Activated T-cell treated with anti-CD3 and anti-CD28 coated beads, Interleukin-2, amount 50 U/mL, for 1 hour (primary cell): ENCODE results near the gene TCAP.

Experiments
- DNase-seq: peaks from one replicate; pipeline ENCODE4 v3.0.0-alpha.2; 2020

The TCAP gene, protein sequence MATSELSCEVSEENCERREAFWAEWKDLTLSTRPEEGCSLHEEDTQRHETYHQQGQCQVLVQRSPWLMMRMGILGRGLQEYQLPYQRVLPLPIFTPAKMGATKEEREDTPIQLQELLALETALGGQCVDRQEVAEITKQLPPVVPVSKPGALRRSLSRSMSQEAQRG

GRCh38 chr17:39664581-39665561 is at the start of gene TCAP:
TCAP (plus strand) TSS chr17:39665349; CDS start chr17:39665360, 11 bp downstream.
- no peak for DNase-seq

GRCh38 chr17:39615434-39615833 is 49.7 kb upstream of the TCAP start:
- no peak for DNase-seq

DNA sequence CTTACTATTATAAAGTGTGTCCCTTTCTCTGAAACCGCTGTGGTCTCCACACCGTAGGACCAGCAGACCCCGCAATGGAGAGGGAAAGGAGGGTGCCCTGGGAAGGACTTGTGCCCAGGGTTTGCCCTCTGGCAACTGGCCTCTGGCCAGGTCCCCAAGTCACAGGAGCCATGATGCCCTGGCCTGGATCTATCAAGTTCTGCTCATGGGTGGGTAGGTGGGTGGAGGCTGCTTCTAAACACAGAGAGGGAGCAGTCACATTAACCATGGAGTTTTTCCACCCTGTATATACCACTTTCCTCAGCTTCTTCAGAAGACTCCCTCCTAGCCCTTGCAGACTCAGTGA is 48.1 kb upstream of the TCAP start:
- no peak for DNase-seq

- DNase-seq, result peak; percentile 64
Observed at GRCh38 chr17:39617446-39618245, 47.5 kb upstream of the TCAP start.

DNA sequence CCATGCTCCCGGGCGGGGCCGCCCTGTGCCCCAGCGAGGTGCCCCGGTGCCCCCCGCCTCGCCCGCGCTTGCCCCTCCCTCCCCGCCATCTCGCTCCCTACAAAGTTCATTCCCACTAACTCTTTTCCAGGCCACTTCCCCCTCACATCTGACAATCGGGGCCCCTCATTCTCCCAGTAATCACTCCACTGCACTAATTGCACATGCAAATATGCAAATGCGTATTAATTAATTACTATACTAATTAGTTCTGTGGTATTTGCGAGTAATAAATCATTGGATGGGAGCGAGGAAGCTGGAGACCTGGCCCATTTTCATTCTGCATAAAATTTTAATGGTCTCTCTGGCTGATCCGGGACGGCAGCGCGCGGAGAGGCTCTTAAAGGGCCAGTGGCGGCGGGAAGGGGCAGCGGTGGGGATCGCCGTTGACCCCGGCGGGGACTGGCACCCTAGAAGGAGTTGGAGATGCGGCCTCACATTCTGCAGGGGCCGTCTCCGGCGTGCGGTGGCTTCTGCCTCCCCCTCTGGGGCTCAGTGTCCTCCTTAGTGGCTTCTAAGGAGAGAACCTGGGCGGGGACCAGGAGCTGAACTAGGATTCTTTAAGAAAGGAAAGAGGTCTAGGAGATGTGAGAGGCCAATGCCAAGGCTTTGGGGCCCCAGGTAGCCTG is 46.8 kb upstream of the TCAP start:
- DNase-seq, result no peak

DNA sequence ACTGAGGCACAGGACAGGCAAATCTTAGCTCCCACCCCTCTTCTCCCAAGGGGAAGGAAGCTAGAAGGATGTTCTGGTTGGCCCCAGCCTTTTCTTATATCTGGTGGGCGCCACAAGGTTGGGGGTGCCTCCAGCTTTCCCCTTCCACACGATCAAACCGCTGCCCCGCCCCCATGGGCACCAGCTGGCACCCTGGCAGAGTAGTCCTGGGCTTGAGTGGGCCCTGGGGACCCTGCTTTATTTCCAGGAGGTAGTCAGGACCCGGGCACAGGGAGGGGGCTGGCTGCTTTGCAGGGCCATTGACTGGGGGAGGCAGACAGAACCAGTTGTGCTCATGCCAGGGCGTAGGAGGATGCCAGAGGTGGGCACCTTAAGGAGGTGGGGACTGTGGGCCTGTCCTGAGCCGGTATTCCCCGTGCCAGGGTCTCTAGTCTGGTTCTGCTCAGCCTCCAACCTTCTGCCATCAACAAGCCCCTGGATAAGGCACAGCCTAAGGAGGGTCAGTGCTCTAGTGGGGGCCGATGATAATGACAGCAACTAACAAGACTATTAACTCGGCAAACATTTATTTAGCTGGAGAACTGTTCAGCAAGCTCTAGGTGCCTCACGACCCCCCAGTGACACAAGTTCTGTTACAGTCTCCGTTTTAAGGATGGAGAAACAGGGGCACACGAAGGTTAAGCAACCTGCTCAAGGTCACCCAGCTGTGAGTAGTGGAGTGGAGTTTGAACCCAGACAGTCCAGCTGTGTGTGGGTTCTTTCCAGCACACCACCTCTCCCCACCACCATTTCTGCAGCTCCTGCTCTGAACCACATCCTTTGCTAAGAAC is 46.0 kb upstream of the TCAP start:
- no peak for DNase-seq

- DNase-seq, result no peak
Observed at GRCh38 chr17:39619786-39620101, 45.4 kb upstream of the TCAP start.

DNA sequence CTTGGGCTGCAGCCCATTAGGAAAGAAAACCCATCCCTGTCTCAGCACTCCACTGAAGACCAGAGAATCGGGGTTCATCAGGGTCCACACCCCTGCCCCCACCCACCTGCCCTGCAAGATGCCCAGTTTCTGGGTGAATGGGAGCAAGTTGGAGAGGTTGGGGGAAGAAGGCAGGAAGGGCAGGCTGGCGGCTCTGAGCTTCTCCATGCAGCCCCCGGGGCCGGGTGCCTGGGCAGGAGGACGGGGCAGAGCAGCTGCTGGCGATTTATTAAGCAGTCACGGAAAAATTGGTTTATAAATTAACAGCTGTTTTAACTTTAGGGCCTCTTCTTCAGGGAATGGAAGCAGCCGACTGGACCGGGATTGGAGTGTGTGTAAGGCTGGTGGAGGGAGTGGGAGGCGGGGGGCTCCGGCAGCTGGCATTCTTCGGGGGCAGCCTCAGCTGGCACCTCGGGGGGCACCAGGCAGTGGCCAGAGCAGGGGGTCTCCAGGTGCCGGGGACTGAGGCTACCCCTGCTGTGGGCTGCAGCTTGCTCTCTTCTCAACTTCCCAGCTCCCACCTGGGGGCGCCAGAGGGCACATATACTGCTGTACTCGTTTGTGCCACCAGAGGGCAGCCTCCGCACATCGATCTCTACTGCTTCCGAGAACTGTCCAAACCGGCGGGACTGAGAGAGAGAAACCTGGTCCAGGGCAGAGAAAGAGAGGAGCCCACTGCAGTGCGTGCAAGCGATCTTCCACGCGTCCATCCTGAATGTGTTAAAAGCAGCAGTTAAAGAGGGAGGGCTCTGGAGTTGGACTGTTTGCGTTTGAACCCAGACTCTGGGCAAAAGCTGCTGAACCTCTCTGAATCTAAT is 43.4 kb upstream of the TCAP start:
- DNase-seq, result peak; percentile 97

GRCh38 chr17:39622380-39623006 is 42.7 kb upstream of the TCAP start:
- no peak for DNase-seq

DNA sequence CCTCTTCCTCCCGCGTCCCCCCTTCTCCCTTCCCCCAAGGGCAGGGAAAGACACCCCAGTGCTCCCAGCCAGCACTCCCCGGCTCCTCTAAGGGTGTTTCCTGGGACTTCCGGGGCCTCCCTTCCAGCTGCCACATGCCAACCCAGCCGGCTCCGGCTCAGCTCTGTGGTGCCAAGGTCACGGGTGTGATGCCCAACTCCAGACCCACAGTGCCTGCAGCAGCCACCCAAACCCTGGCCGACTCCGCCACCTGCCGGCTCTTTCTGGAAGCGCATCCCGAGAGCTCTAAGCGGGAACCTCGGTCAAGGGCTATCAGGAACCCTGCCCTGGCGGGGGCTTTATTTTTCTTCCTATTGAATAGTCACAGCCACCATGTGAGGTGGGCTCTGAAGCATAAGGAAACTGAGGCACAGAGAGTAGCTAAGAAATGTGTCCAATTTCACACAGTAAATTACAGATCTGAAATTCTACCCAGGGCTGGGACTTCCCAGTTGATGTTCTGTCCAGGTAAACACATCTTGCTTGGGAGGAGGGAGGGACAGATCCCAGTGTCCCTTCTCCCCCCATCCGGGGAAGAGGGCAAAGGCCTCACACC is 41.7 kb upstream of the TCAP start:
- DNase-seq, result peak; percentile 89

DNA sequence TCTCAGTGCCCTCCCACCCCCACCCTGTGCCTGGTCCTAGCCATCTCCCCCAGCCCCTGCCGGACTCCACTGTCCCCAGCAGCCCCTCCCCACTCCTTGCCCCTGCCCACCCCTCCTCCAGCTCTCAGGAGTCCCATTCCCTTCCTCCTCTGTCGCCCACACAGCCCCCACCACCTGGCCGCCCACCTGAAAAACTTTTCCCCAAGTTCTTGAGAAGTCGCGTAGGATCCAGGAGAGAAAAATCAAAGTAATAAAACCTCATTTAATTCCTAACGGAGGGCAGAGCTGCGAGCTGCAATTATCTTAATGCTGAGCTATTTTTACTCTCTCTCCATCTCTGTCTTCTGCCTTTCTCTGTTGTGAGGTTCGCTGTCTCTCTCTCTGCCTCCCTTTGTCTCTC is 40.8 kb upstream of the TCAP start:
- no peak for DNase-seq

GRCh38 chr17:39625198-39625785 is 39.9 kb upstream of the TCAP start:
- no peak for DNase-seq

- DNase-seq, result no peak
Observed at GRCh38 chr17:39626171-39627046, 38.7 kb upstream of the TCAP start, which contains the start of gene PPP1R1B. PPP1R1B (plus strand) TSS chr17:39626952; CDS start chr17:39627393, 441 bp downstream.

- DNase-seq, result no peak
Observed at GRCh38 chr17:39627047-39627711, 38.0 kb upstream of the TCAP start.

GRCh38 chr17:39627712-39628516 is 37.2 kb upstream of the TCAP start:
- no peak for DNase-seq

GRCh38 chr17:39628655-39629493 is 36.3 kb upstream of the TCAP start:
- no peak for DNase-seq
